ENCODE data around the gene ZMYM2.

DNA sequence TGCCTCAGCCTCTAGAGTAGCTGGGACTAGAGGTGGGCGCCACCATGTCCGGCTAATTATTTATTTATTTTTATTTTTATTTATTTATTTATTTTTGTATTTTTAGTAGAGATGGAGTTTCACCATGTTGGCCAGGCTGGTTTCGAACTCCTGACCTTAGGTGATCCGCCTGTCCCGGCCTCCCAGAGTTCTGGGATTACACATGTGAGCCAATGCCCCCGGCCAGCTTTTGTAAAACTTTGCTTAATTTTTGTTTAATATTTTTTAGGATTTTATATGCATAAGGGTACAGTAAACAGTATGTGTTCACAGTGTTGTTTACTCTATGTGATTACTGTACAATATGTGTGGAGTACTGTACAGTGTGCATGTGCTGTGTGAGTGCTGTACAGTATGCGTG is 98.7 kb downstream of the ZMYM2 start:
- TF ChIP-seq, protein P1, sequence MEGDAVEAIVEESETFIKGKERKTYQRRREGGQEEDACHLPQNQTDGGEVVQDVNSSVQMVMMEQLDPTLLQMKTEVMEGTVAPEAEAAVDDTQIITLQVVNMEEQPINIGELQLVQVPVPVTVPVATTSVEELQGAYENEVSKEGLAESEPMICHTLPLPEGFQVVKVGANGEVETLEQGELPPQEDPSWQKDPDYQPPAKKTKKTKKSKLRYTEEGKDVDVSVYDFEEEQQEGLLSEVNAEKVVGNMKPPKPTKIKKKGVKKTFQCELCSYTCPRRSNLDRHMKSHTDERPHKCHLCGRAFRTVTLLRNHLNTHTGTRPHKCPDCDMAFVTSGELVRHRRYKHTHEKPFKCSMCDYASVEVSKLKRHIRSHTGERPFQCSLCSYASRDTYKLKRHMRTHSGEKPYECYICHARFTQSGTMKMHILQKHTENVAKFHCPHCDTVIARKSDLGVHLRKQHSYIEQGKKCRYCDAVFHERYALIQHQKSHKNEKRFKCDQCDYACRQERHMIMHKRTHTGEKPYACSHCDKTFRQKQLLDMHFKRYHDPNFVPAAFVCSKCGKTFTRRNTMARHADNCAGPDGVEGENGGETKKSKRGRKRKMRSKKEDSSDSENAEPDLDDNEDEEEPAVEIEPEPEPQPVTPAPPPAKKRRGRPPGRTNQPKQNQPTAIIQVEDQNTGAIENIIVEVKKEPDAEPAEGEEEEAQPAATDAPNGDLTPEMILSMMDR (IDR thresholded peaks at IDR 0.05; ENCODE audit: low read length): no peak
- no peak for TF ChIP-seq EZH2 (IDR thresholded peaks at IDR 0.05; ENCODE audit: borderline replicate concordance, low read length)

All from OCI-LY1 (cell line).